ENCODE results near the gene DAB1.

The DAB1 gene

GRCh38 chr1:57060451-57060850 lies 363.4 kb downstream of the DAB1 start:
- no peak for DNase-seq

DNA sequence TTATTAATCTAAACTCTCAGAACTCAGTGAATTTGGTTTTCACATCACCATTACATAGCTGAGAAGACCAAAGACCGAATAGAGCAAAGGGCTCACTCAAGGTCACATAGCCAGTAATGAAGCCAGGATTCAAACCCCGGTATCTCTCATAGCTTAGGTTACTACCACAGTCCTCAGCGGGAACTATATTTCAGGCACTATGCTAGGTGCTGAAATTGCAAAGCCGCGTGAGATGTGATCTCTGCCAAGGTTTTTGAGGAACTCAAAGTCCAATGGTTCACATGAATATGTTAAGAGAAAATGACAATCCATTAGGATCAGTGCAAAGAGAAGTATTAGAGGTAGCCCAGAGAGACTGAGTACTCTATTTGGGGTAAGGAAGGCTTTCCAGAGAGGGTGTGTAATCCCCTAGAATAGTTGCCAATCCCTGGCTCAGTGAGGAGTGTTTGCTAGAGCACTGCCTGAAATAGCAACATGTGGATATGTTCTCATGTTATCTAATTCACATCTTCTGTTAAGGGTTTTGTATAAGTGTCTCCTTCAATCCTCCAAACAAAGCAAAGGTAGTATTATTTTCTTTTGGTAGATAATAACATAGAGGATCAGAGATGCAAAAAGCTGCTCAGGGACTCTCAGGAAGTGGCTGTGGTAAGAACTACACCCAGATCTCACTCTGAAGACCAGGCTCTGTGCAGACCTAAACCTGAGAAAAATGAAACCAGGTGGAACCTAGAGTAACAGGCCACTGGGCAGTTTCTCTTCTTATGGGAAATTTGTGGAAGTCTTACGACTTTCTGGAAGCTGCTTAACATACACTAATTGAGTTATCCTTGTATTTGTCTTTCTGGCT lies 365.0 kb downstream of the DAB1 start:
- no peak for DNase-seq

DNA sequence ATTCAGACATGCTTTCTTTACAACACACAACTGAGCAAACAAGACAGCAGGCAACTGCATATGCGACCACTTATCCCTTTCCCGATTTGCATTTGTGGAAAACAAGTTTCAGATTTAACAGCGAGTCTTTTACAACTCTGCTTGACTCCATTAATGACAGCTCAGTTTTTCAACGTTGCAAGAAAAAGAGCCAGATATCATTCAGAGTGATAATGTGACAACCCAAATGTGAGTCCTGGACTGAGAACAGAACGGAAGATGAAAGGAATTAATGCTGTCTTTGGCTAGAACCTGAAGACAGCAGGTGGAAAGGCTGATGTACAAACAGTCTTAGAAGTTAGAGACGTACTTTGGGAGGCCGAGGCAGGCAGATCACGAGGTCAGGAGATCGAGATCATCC lies 375.0 kb downstream of the DAB1 start:
- no peak for DNase-seq

GRCh38 chr1:57046462-57046861 lies 377.4 kb downstream of the DAB1 start:
- no peak for DNase-seq

DNA sequence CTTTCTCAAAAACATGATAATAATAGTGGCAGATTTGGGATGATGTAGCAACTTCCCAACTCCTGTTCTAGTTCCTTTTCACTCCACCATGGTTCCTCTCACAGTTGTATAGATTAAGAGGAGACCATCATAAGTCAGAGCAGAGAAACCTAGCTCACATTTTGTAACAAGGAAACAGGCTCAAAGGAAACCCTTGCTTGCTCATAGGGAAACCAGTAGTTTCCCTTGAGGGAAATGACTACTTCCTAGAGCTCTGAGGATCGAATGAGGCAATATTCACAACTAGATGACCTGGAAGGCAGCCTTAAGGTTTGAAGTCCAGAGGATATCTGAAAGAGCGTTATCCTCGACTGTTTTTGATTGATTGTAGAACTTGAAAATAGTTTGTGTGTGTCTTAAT lies 382.0 kb downstream of the DAB1 start:
- no peak for DNase-seq

DNA sequence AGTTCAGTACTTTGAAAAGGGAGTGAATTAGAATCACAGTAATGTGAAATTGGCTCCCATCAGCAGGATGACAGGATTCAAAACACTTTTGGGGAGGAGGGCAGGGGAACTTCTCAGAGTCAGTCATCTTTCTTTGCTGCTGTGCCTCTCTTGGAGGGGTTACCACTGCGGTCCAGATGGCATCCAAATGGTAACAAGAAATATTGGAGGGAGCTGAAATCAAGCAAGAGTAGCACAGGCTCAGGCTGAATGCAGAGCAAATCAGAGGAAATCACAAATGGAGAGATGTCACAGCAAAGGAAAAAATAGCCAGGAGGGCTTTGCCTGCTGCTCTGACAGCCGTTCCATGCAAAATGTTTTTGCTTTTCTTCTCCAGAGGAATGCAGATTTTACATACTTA lies 383.0 kb downstream of the DAB1 start:
- DNase-seq: no peak

DNA sequence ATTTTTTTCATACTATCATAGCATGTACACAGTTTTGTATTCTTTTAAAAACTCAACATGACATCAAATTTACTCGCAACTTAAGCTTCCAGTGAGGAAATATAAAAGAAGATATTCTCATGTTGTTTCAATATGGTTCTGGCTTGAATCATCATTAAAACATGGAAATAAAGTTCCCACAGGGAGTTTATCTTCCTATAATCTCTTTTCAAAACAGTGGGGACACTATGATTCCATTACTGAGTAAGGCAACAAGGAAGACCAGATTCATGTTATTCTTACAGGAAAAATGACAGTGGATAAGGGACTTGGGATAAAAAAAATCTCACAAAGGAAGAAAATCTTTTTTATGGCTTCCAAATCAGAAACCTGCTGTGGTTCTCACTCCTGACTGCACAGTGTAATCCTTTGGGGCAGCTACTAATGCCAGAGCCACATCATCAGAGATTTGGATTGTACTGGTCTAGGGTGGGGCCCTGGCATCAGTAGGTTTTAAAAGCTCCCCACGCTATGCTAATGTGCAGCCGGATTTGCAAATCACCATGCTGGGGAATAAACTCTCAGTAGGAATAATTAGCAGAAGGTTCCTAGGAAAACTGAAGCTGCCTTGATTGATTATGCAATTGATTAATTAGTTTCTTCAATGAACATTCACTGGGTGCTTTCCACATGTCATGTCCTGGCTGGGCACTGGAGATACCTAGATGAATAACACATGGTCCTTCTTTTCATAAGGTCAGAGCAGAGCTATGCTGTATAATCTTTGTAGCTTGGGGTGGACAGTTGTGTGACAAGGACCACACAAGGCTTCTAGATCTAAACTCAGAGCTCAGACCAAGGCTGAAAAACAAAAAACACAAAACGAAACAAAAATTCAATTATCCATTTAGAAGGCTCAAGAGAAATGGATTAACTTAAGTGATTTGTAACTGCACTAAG lies 386.9 kb downstream of the DAB1 start:
- no peak for DNase-seq

GRCh38 chr1:57034713-57035112 lies 389.1 kb downstream of the DAB1 start:
- DNase-seq: no peak

GRCh38 chr1:57033222-57034001 lies 390.4 kb downstream of the DAB1 start:
- DNase-seq: no peak

DNA sequence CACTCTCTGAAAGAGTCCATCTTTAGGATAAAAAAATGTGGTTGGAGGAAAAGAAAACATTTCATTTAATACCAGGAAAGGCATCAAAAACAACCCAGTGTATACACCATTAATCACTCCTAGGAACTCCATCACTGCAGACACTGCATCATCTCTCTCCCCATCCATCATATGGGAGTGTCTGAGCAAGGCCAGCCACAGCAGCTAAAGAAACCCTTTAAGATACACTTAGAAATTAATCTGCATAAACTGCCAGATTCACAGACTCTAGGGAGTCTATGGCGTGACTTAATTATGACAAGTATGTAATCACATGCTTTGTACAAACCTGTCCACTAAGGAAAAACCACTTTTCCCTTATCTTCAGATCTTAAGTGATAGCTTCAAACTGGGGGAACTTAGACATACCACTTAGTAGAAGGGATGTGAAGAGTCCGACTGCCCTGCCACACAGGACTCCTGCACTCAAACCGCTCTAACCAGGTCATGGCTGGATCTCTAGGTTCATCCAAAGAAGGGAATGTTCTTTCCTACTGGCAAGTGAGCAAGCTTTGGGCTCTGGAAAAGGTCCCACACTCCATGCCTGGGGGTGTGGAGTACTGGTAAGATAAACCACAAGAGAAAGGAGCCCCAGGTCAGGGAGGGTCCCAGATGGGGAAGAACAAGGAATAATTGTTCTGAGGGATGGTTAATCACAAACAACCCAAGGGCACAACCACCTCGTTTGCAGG lies 397.1 kb downstream of the DAB1 start:
- DNase-seq: no peak

DNA sequence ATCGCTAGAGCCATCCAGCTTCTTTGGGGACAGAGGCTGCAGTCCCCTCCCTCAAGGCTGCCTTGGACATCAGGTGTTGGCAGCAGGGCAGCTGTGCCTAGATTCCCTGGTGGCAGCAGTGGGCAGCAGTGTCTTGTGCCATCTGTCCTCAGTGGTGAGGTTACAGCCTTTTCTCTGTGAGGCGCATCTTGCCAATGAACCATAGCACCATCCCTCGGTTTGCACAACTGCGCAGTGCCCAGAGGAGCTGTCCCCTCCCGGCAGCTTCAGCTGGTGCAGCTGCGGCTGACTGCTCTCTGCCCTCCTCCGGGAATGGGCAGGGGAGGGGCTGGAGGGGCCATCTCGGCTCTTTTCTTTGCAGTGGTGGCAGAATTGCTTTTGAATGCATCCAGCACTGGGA lies 399.0 kb downstream of the DAB1 start:
- DNase-seq: no peak

- no peak for DNase-seq
These were observed 399.4 kb downstream of the DAB1 start for GRCh38 chr1:57024428-57024827.

- no peak for DNase-seq
These were observed 403.6 kb downstream of the DAB1 start for GRCh38 chr1:57020216-57020615.

GRCh38 chr1:57019236-57019839 lies 404.5 kb downstream of the DAB1 start:
- no peak for DNase-seq

GRCh38 chr1:57018119-57018518 lies 405.7 kb downstream of the DAB1 start:
- no peak for DNase-seq

- DNase-seq: no peak
These were observed 406.1 kb downstream of the DAB1 start for GRCh38 chr1:57017717-57018116.

DNA sequence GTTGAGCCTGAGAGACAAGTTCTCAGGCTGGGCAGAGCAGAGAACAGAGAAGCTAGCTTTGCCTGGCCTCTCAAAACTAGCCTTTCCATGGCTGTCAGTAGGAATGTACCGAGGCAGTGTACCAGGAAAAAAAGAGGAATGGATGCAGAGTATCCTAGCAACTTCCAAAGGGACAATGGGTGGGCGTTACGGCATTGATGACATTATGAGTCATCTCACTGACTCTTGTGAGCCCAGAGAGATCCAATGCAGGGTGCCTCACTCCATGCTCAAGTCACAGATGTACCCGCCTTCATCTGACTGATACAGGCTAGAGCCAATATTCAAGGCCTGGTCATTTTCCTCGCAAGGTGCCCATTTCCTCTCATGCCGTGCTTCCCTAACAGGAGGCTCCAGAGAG lies 406.7 kb downstream of the DAB1 start:
- DNase-seq: no peak

DNA sequence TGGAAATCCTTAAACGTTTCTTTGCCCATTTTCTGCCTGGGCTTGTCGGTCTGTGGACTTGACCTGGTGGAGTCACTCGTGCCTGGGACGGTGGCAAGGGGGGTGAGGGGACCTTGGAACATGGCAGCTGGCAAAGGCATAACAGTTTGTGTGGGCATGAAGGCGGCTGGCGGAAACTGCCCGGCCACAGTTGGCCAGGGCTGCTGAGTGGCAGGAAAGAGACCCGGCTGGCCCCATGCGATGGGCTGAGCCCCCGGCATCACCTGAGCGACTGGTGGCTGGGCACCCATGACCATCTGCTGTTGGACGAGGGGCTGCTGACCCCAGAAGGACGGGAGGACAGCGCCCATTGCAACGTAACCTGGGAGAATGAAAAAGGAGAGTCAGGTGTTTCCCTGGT lies 408.8 kb downstream of the DAB1 start:
- DNase-seq: no peak

DNA sequence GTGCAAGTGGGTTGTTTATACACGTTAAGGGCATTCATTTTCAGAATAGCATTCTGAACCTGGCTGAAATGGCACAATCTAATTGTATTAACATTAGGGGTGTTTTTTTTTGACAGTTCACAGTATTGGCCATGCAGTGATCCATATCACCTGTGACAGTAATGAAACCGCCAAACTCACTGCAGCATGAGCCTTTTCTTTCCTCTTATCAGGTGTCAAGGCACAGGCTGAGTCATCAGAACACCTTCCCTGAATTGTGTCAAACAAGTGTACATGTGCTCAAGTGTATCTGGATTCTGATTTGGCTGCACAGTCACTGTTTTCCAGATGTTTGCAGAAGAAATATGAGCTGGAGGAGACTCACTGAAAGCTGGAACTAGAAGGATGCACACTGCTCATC lies 410.3 kb downstream of the DAB1 start:
- no peak for DNase-seq

DNA sequence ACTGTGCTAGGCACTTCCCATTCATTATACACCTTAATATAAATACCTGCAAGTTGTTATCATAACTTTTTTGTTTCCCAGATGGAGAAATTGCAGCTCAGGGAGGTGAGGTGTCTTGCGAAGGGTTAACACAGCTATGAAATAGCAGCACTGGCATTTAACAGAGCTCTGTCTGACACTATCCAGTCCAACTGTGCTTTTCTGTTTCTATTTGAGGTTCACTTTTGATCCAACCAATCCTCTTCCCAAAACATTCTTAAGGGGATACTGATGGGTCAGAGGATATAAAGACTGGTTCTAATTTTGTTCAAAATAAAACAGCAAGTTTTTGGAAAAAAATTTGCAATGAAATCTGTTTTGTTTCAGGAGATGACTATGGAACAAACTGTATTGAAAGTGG lies 411.5 kb downstream of the DAB1 start:
- DNase-seq: no peak

DNA sequence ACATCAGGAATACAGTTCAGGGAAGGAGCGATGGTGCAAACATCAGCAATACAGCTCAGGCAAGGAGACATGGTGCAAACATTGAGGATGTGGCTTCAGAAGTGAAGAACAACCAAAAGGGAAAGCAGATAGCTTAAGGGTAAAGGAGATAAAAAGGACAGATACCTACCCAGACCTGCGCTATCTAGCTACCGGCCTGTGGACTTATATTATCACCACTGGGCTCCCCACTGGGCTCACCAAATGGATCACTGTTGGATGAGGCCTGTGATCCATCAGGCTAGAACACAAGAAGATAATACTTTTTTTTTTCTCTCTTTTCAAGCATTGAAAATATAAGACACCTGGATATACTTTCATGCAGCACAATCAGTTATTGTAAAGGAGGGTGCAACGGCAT lies 413.3 kb downstream of the DAB1 start:
- DNase-seq: no peak

- no peak for DNase-seq
These were observed 415.9 kb downstream of the DAB1 start for GRCh38 chr1:57007948-57008347.
